Vagina (tissue), 2 donors: ENCODE measurements around the gene WDR81. TPM values are rescaled to one million over a fixed set of nuclear protein-coding genes. Genes with fewer than 3 reads are reported as not detected.

Source experiments
- DNase-seq, 2 donors: peaks; one replicate each; pipeline ENCODE4 v3.0.0-alpha.2; 2017; ENCODE audit errors: extremely low spot score in 2 of 2
- H3K27ac ChIP-seq: fragments of 200-600 bp; sonication (generic); one replicate; pipeline ENCODE4 v1.5.1; 2019
- H3K27me3 ChIP-seq: fragments of 200-600 bp; sonication (generic); one replicate; pipeline ENCODE4 v1.5.1; 2019
- H3K36me3 ChIP-seq, 2 donors: fragments of 200-600 bp; sonication (generic); one replicate each; pipeline ENCODE4 v1.5.1; 2017 to 2019
- H3K4me1 ChIP-seq: fragments of 200-600 bp; sonication (generic); one replicate; pipeline ENCODE4 v1.5.1; 2019
- H3K4me3 ChIP-seq, 2 donors: fragments of 200-600 bp; sonication (generic); 1 replicate in 1 of 2; 2 replicates in 1 of 2; pipeline ENCODE4 v1.5.1; 2016 to 2019
- H3K9me3 ChIP-seq: fragments of 200-600 bp; sonication (generic); one replicate; pipeline ENCODE4 v1.5.1; 2019
- CTCF ChIP-seq, 3 experiments: fragments of 450-650 bp in 2 of 3; fragments of 200-600 bp in 1 of 3; sonication (generic) in 1 of 3; IDR thresholded peaks; one replicate each; pipeline ENCODE4 v1.5.1; 2017 to 2019; ENCODE audit warnings: antibody characterized with exemption in 3 of 3, mild to moderate bottlenecking in 2 of 3, moderate library complexity in 2 of 3
- POLR2A ChIP-seq, 2 donors: fragments of 450-650 bp; IDR thresholded peaks; one replicate each; pipeline ENCODE4 v1.6.1; 2017; ENCODE audit warnings: antibody characterized with exemption in 2 of 2, mild to moderate bottlenecking in 2 of 2, moderate library complexity in 2 of 2
- POLR2AphosphoS5 ChIP-seq, 2 donors: sonication (generic); formaldehyde crosslinking; IDR thresholded peaks; one replicate each; pipeline ENCODE4 v1.9.0; 2017; ENCODE audit warnings: antibody characterized with exemption in 2 of 2, mild to moderate bottlenecking in 2 of 2, low read depth in 1 of 2; ENCODE audit not compliant: insufficient read depth in 1 of 2
- intact Hi-C: fragments of 100-400 bp; cut with DNase I; formaldehyde crosslinking; loops from one replicate; pipeline ENCODE4 v1.15.1; 2023
- total RNA-seq: library from RNA; depleted of rRNA; stranded (reverse); fragments of >200 nt; gene quantifications from one replicate; pipeline ENCODE4 v1.2.3, GENCODE V29; 2016

The WDR81 gene
- total RNA-seq, 1 donor from 2014 or later, result 57.2 TPM

- no peak overlapping the region for H3K4me3 ChIP-seq
- no peak for TF ChIP-seq POLR2AphosphoS5 (IDR thresholded peaks at IDR 0.05; ENCODE audit: insufficient read depth in 1 of 2, low read depth in 1 of 2)
- no peak for TF ChIP-seq POLR2A (IDR thresholded peaks at IDR 0.05)
- TF ChIP-seq CTCF (IDR thresholded peaks at IDR 0.05), result no peak
- no peaks in the 10 kb centered on the region for H3K9me3 ChIP-seq
- H3K27me3 ChIP-seq, result no peaks in the 10 kb centered on the region
- peak overlapping the region; percentile 100 for H3K27ac ChIP-seq
- no peak for DNase-seq
- intact Hi-C loops, result loop anchor here (2.0 to 10.0 kb wide), 2 partner anchors 27 to 137 kb away; partner anchors contain the start of gene PRPF8
- H3K4me1 ChIP-seq, result peaks cover 46% of the 10 kb centered on the region
- H3K36me3 ChIP-seq, result peaks cover 0 to 5% of the 10 kb centered on the region in 2 donors
Observed at GRCh38 chr17:1712271-1712670, 12.2 kb upstream of the WDR81 start.

GRCh38 chr17:1713160-1713877, 11.2 kb upstream of the WDR81 start:
- Histone ChIP-seq H3K4me3 (peak overlapping the region; percentile 97 to 100), H3K27me3 (no peaks in the 10 kb centered on the region), H3K36me3 (peaks cover 0 to 5% of the 10 kb centered on the region in 2 donors), H3K9me3 (no peaks in the 10 kb centered on the region), H3K27ac (peak overlapping the region; percentile 100), H3K4me1 (peaks cover 56% of the 10 kb centered on the region)
- peak in 1 of 2 donors; percentile 77 for DNase-seq
- TF ChIP-seq CTCF (IDR thresholded peaks at IDR 0.05), result no peak
- no peak for TF ChIP-seq POLR2AphosphoS5 (IDR thresholded peaks at IDR 0.05; ENCODE audit: insufficient read depth in 1 of 2, low read depth in 1 of 2)
- no peak for TF ChIP-seq POLR2A (IDR thresholded peaks at IDR 0.05)
- intact Hi-C loops, result loop anchor here (2.0 to 10.0 kb wide), 2 partner anchors 29 to 139 kb away; partner anchors contain the start of gene PRPF8

GRCh38 chr17:1713878-1714426, 10.6 kb upstream of the WDR81 start:
- Histone ChIP-seq H3K36me3 (peaks cover 0 to 5% of the 10 kb centered on the region in 2 donors), H3K4me3 (peak overlapping the region; percentile 97 to 100), H3K27me3 (no peaks in the 10 kb centered on the region), H3K9me3 (no peaks in the 10 kb centered on the region), H3K27ac (peak overlapping the region; percentile 100), H3K4me1 (peaks cover 56% of the 10 kb centered on the region)
- DNase-seq, result peak; percentile 85 to 88
- intact Hi-C loops, result loop anchor here (2.0 to 10.0 kb wide), 3 partner anchors 29 to 139 kb away; partner anchors contain the start of gene PRPF8
- TF ChIP-seq CTCF (IDR thresholded peaks at IDR 0.05) (peak in 1 of 3 experiments; percentile 18), POLR2A (IDR thresholded peaks at IDR 0.05) (no peak), POLR2AphosphoS5 (IDR thresholded peaks at IDR 0.05; ENCODE audit: insufficient read depth in 1 of 2, low read depth in 1 of 2) (no peak)

GRCh38 chr17:1714427-1714979, 10.0 kb upstream of the WDR81 start:
- H3K4me3 ChIP-seq, result peak overlapping the region; percentile 97 to 100
- intact Hi-C loops, result loop anchor here (2.0 to 10.0 kb wide), 2 partner anchors 46 to 140 kb away; no protein-coding TSS in a partner anchor
- H3K9me3 ChIP-seq, result no peaks in the 10 kb centered on the region
- peak in 1 of 2 donors; percentile 96 for DNase-seq
- peak overlapping the region; percentile 100 for H3K27ac ChIP-seq
- H3K27me3 ChIP-seq, result no peaks in the 10 kb centered on the region
- peaks cover 0 to 5% of the 10 kb centered on the region in 2 donors for H3K36me3 ChIP-seq
- peak in 1 of 2 donors; percentile 77 for TF ChIP-seq POLR2AphosphoS5 (IDR thresholded peaks at IDR 0.05; ENCODE audit: insufficient read depth in 1 of 2, low read depth in 1 of 2)
- peak in 1 of 2 donors; percentile 26 for TF ChIP-seq POLR2A (IDR thresholded peaks at IDR 0.05)
- no peak for TF ChIP-seq CTCF (IDR thresholded peaks at IDR 0.05)
- H3K4me1 ChIP-seq, result peaks cover 50% of the 10 kb centered on the region
